GM21526 (cell line): ENCODE results near the gene FDCSP.
"Not testable (repeated sequence)": the region's sequence is repeated elsewhere in the genome, so short reads cannot be mapped to it uniquely, and the experiment has no call there.

Experiments
- ATAC-seq: cut with Tn5 transposase; IDR thresholded peaks from one replicate; pipeline ENCODE4 v1.9.1; 2021; ENCODE audit warnings: moderate library complexity; ENCODE audit not compliant: unreplicated experiment, low FRiP score

FDCSP gene

GRCh38 chr4:70225824-70226223, at the start of gene FDCSP:
FDCSP (plus strand) TSS chr4:70226124; CDS start chr4:70231195, 5,071 bp downstream.
- ATAC-seq, result no peak

- ATAC-seq, result no peak
Measured at GRCh38 chr4:70177090-70177489, 48.8 kb upstream of the FDCSP start.

GRCh38 chr4:70178075-70178660, 47.8 kb upstream of the FDCSP start:
- ATAC-seq, result no peak

- ATAC-seq, result no peak
Measured at GRCh38 chr4:70179811-70180210, 46.1 kb upstream of the FDCSP start.

- ATAC-seq, result no peak
Measured at GRCh38 chr4:70181864-70182263, 44.1 kb upstream of the FDCSP start.

- no peak for ATAC-seq
Measured at GRCh38 chr4:70182517-70183167, 43.3 kb upstream of the FDCSP start.

- ATAC-seq, result peak; percentile 76
Measured at GRCh38 chr4:70183168-70183939, 42.6 kb upstream of the FDCSP start.

GRCh38 chr4:70183940-70184246, 42.0 kb upstream of the FDCSP start:
- ATAC-seq, result no peak

GRCh38 chr4:70187216-70187615, 38.7 kb upstream of the FDCSP start:
- ATAC-seq, result no peak

- no peak for ATAC-seq
Measured at GRCh38 chr4:70190579-70190978, 35.3 kb upstream of the FDCSP start.

- ATAC-seq, result no peak
Measured at GRCh38 chr4:70191647-70192046, 34.3 kb upstream of the FDCSP start.

GRCh38 chr4:70192895-70193294, 33.0 kb upstream of the FDCSP start:
- no peak for ATAC-seq

- no peak for ATAC-seq
Measured at GRCh38 chr4:70195425-70195824, 30.5 kb upstream of the FDCSP start, which contains the start of gene ODAM. ODAM (plus strand) TSS chr4:70195725; CDS start chr4:70196544, 819 bp downstream.

- ATAC-seq, result no peak
Measured at GRCh38 chr4:70196857-70197256, 29.1 kb upstream of the FDCSP start.

- ATAC-seq, result no peak
Measured at GRCh38 chr4:70197842-70198241, 28.1 kb upstream of the FDCSP start.

GRCh38 chr4:70203601-70204000, 22.3 kb upstream of the FDCSP start:
- ATAC-seq, result no peak

- not testable (repeated sequence) for ATAC-seq
Measured at GRCh38 chr4:70212752-70213151, 13.2 kb upstream of the FDCSP start.

GRCh38 chr4:70216109-70216508, 9.8 kb upstream of the FDCSP start:
- not testable (repeated sequence) for ATAC-seq

- ATAC-seq, result not testable (repeated sequence)
Measured at GRCh38 chr4:70216550-70216949, 9.4 kb upstream of the FDCSP start.

GRCh38 chr4:70221389-70221788, 4.5 kb upstream of the FDCSP start:
- not testable (repeated sequence) for ATAC-seq

- ATAC-seq, result not testable (repeated sequence)
Measured at GRCh38 chr4:70221818-70222217, 4.1 kb upstream of the FDCSP start.

- no peak for ATAC-seq
Measured at GRCh38 chr4:70236125-70236524, 10.2 kb downstream of the FDCSP start.
